ENCODE data around the gene ARHGAP26. TPM values are rescaled to one million over a fixed set of nuclear protein-coding genes. Genes with fewer than 3 reads are reported as not detected.
"Not testable (repeated sequence)": the region's sequence is repeated elsewhere in the genome, so short reads cannot be mapped to it uniquely, and the experiment has no call there.

The ARHGAP26 gene
- total RNA-seq, 1 donor from 2014 or later: 15.1 TPM

DNA sequence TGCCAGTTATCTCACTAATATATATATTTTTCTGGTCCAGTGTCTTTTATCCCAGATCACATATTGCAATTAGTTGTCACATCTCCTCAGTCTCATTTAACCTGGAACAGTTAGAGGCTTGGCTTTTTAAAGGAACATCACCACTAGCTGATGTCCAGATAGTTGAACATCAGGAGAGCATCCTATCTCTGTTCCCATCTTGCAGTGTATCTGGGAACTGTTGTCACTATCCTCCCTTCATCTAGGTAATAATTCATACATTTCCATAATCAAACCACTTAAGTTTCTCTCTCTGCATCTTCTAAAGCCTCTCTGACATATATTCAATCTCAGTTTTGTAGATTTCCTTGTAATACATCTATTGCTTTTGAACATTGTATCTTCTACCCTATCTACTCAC lies 175.7 kb downstream of the ARHGAP26 start:
- Mint-ChIP-seq H3K9me3 (no peaks in the 10 kb centered on the region), H3K27me3 (ENCODE audit: low read depth) (no peaks in the 10 kb centered on the region), H3K27ac (no peak overlapping the region), H3K36me3 (ENCODE audit: low read depth) (no peaks in the 10 kb centered on the region), H3K4me1 (ENCODE audit: low read depth) (peaks cover 18% of the 10 kb centered on the region), H3K4me3 (ENCODE audit: low read depth) (no peak overlapping the region)
- no peak for DNase-seq (ENCODE audit: low spot score)
- intact Hi-C loops (cut with micrococcal nuclease): no loop called here

- H3K9me3 Mint-ChIP-seq: no peaks in the 10 kb centered on the region
- H3K4me1 Mint-ChIP-seq (ENCODE audit: low read depth): peaks cover 13% of the 10 kb centered on the region
- no peak overlapping the region for H3K27ac Mint-ChIP-seq
Observed at GRCh38 chr5:142946547-142947426, 176.6 kb downstream of the ARHGAP26 start.

GRCh38 chr5:142947427-142947709 lies 177.2 kb downstream of the ARHGAP26 start:
- Mint-ChIP-seq H3K4me3 (ENCODE audit: low read depth) (no peak overlapping the region), H3K36me3 (ENCODE audit: low read depth) (no peaks in the 10 kb centered on the region), H3K4me1 (ENCODE audit: low read depth) (peaks cover 19% of the 10 kb centered on the region), H3K27me3 (ENCODE audit: low read depth) (no peaks in the 10 kb centered on the region), H3K9me3 (no peaks in the 10 kb centered on the region), H3K27ac (no peak overlapping the region)
- intact Hi-C loops (cut with micrococcal nuclease): no loop called here
- no peak for DNase-seq (ENCODE audit: low spot score)

More at GRCh38 chr5:142946547-142947426, 176.6 kb downstream of the ARHGAP26 start:
- Mint-ChIP-seq H3K4me3 (ENCODE audit: low read depth) (no peak overlapping the region), H3K36me3 (ENCODE audit: low read depth) (no peaks in the 10 kb centered on the region), H3K27me3 (ENCODE audit: low read depth) (no peaks in the 10 kb centered on the region)
- DNase-seq (ENCODE audit: low spot score): no peak
- intact Hi-C loops (cut with micrococcal nuclease): no loop called here

- intact Hi-C loops (cut with micrococcal nuclease): no loop called here
- H3K4me3 Mint-ChIP-seq (ENCODE audit: low read depth): no peak overlapping the region
- H3K9me3 Mint-ChIP-seq: no peaks in the 10 kb centered on the region
- peaks cover 10% of the 10 kb centered on the region for H3K4me1 Mint-ChIP-seq (ENCODE audit: low read depth)
- H3K27ac Mint-ChIP-seq: no peak overlapping the region
- no peak for DNase-seq (ENCODE audit: low spot score)
- no peaks in the 10 kb centered on the region for H3K27me3 Mint-ChIP-seq (ENCODE audit: low read depth)
- peaks cover 5% of the 10 kb centered on the region for H3K36me3 Mint-ChIP-seq (ENCODE audit: low read depth)
Observed at GRCh38 chr5:142952229-142952628, 182.1 kb downstream of the ARHGAP26 start.

DNA sequence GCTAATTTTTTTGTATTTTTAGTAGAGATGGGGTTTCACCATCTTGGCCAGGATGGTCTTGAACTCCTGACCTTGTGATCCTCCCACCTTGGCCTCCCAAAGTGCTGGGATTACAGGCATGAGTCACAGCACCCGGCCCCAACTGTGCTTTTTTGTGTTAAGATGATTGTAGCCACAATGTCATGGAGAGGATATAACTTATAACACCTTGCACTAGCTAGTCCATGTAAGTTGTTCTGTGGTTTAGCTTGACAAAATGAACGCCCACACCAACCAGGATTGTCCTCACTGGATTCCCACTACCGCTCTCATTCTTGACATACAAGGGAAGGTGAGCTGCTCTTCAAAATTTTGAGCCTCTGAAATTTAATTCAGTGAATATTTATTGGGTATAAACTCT lies 182.7 kb downstream of the ARHGAP26 start:
- H3K27me3 Mint-ChIP-seq (ENCODE audit: low read depth); H3K27ac Mint-ChIP-seq; H3K4me3 Mint-ChIP-seq (ENCODE audit: low read depth); DNase-seq (ENCODE audit: low spot score); intact Hi-C loops (cut with micrococcal nuclease); H3K9me3 Mint-ChIP-seq; H3K36me3 Mint-ChIP-seq (ENCODE audit: low read depth): not testable (repeated sequence)
- H3K4me1 Mint-ChIP-seq (ENCODE audit: low read depth): peaks cover 12% of the 10 kb centered on the region

DNA sequence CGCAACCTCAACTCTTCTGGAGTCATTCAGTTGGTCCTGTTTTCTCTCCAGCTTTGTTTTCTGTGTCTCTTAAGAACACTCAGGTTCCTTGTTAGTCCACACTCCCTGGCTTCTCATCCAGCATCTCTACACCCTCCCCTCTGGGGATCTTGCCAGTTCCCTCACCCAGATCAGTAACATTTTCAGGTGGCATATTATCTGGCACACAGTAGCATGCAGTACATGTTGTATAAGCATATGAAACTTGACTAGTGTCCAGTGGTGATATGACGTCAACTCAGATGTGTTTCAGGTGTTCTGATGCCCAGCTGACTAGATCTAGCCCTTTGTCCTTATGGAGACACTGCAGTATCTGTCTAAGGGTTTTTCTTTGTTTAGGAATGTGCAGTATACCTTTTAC lies 184.3 kb downstream of the ARHGAP26 start:
- no peak overlapping the region for H3K27ac Mint-ChIP-seq
- H3K27me3 Mint-ChIP-seq (ENCODE audit: low read depth): no peaks in the 10 kb centered on the region
- peaks cover 16% of the 10 kb centered on the region for H3K4me1 Mint-ChIP-seq (ENCODE audit: low read depth)
- H3K36me3 Mint-ChIP-seq (ENCODE audit: low read depth): peaks cover 5% of the 10 kb centered on the region
- no peaks in the 10 kb centered on the region for H3K9me3 Mint-ChIP-seq
- no peak overlapping the region for H3K4me3 Mint-ChIP-seq (ENCODE audit: low read depth)
- DNase-seq (ENCODE audit: low spot score): no peak
- intact Hi-C loops (cut with micrococcal nuclease): no loop called here

DNA sequence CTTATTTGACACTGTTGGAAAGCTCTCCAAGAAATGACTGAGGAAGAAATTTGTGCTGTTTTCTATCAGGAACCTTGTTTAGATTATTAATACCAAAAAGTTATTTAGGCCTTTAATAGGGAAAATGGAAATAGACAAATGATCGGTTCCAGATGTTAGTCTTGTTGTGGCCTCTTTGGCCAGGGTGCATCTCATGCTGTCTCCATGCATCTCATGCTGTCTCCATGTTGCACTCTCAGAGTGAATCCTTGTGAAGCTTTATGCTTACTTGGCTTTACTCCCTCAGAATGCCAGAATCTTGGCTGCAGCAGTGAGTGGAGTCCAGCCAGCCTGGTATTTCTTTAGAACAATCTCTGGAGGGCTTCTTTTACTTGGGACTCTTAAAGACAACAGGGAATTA lies 185.5 kb downstream of the ARHGAP26 start:
- no peak overlapping the region for H3K27ac Mint-ChIP-seq
- no peak for DNase-seq (ENCODE audit: low spot score)
- peaks cover 20% of the 10 kb centered on the region for H3K4me1 Mint-ChIP-seq (ENCODE audit: low read depth)
- no peaks in the 10 kb centered on the region for H3K9me3 Mint-ChIP-seq
- H3K36me3 Mint-ChIP-seq (ENCODE audit: low read depth): peaks cover 5% of the 10 kb centered on the region
- H3K4me3 Mint-ChIP-seq (ENCODE audit: low read depth): no peak overlapping the region
- H3K27me3 Mint-ChIP-seq (ENCODE audit: low read depth): no peaks in the 10 kb centered on the region
- intact Hi-C loops (cut with micrococcal nuclease): no loop called here

DNA sequence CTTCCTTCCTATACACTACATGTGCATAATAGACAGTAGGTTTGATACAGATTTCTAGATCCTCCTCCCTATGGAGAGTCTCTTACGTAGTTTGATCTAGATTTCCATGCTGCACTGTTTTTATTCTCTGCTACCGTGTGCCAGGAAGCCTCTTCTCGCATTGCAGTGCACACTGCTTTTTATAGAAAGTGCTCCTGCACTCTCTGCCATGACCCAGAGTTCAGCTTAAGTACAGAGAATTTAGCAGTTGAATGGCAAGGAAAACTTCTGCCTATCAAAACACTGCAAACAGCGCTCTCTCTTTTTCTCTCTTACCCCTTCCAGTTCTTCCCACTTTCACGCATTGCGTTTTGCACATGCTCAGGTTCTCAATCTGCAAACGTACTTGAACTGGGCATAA lies 187.4 kb downstream of the ARHGAP26 start:
- peaks cover 5% of the 10 kb centered on the region for H3K36me3 Mint-ChIP-seq (ENCODE audit: low read depth)
- H3K4me1 Mint-ChIP-seq (ENCODE audit: low read depth): peaks cover 13% of the 10 kb centered on the region
- H3K27ac Mint-ChIP-seq: no peak overlapping the region
- intact Hi-C loops (cut with micrococcal nuclease): no loop called here
- H3K9me3 Mint-ChIP-seq: no peaks in the 10 kb centered on the region
- no peak overlapping the region for H3K4me3 Mint-ChIP-seq (ENCODE audit: low read depth)
- H3K27me3 Mint-ChIP-seq (ENCODE audit: low read depth): no peaks in the 10 kb centered on the region
- DNase-seq (ENCODE audit: low spot score): no peak

DNA sequence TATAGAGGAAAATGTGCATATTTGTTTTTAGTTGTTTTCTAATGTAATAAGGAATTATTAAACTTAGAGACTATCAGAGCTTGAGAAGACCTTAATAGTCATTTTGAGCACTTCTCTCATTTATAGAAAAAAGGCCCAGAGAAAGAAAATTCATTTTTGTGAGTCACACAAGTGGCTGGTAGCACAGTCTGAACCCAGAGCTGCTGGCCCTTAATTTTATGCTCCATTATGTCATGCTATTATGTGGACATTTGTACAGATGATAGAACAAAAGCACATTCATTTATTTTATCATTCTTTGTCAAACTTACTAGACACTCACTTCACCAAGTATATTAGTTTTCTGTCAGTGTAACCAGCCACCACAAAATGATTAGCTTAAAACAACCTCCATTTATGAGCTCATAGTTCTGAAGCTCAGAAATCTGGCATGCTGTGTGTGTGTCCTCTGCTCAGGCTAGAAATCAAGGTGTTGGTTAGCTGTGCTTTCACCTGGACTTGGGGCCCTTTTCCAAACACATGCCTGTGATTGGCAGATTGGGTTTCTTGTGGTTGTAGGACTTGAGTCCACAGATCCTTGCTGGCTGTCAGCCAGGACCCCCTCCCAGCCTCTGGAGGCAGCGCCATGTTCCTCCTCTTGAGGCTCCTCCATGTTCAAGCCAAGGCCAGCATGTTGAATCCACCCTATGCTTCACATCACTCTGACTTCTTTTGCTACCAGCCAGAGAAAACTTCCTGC lies 188.9 kb downstream of the ARHGAP26 start:
- H3K36me3 Mint-ChIP-seq (ENCODE audit: low read depth): peaks cover 11% of the 10 kb centered on the region
- no peaks in the 10 kb centered on the region for H3K9me3 Mint-ChIP-seq
- intact Hi-C loops (cut with micrococcal nuclease): no loop called here
- no peak overlapping the region for H3K27ac Mint-ChIP-seq
- DNase-seq (ENCODE audit: low spot score): no peak
- no peaks in the 10 kb centered on the region for H3K27me3 Mint-ChIP-seq (ENCODE audit: low read depth)
- H3K4me3 Mint-ChIP-seq (ENCODE audit: low read depth): no peak overlapping the region
- peaks cover 19% of the 10 kb centered on the region for H3K4me1 Mint-ChIP-seq (ENCODE audit: low read depth)

DNA sequence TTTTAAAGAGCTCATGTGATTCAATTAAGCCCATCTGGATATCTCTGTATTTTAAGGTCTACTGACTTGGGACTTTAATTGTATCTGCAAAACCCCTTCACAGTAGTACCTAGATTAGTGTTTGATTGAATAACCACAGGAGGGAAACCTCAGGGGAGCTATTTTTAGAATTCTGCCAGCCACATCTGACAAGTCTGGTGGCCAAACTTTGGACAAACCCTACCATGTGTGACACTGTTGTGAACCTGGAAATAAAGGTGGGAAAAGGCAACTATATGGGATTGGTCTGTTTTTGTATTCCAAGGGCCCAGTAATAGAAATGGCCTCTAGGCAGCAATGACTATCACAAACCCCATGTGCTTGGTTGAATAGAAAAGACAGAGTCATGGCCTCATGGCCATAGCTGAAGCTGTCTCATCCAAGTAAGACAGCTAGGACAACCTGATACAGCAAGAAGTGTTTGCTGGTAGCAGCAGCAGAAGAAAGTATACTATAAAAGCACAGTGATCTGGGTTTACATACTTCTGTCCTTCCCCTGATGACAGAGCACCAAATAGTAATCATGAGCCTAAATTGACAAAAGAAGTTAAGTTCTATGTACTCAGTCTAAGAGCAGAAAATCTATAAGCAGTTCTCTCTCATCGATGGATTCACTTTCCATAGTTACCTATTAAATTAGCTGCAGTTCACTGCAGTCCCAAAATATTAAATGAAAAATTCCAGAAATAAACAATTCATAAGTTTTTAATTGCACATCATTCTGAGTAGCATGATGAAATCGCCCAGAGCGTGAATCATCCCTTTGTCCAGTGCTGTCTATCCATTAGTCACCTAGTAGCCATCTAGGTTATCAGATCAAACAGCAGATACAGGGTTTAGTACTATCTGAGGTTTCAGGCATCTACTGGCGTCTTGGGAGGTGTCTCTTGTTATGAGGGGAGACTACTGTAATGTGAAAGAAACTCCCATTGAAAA lies 189.8 kb downstream of the ARHGAP26 start:
- intact Hi-C loops (cut with micrococcal nuclease): no loop called here
- no peaks in the 10 kb centered on the region for H3K27me3 Mint-ChIP-seq (ENCODE audit: low read depth)
- no peak overlapping the region for H3K4me3 Mint-ChIP-seq (ENCODE audit: low read depth)
- H3K36me3 Mint-ChIP-seq (ENCODE audit: low read depth): peaks cover 6% of the 10 kb centered on the region
- H3K4me1 Mint-ChIP-seq (ENCODE audit: low read depth): peaks cover 22% of the 10 kb centered on the region
- H3K9me3 Mint-ChIP-seq: no peaks in the 10 kb centered on the region
- H3K27ac Mint-ChIP-seq: no peak overlapping the region
- DNase-seq (ENCODE audit: low spot score): no peak

GRCh38 chr5:142961440-142962173 lies 191.4 kb downstream of the ARHGAP26 start:
- peaks cover 6% of the 10 kb centered on the region for H3K36me3 Mint-ChIP-seq (ENCODE audit: low read depth)
- no peak for DNase-seq (ENCODE audit: low spot score)
- intact Hi-C loops (cut with micrococcal nuclease): no loop called here
- no peak overlapping the region for H3K4me3 Mint-ChIP-seq (ENCODE audit: low read depth)
- peaks cover 24% of the 10 kb centered on the region for H3K4me1 Mint-ChIP-seq (ENCODE audit: low read depth)
- H3K27me3 Mint-ChIP-seq (ENCODE audit: low read depth): no peaks in the 10 kb centered on the region
- H3K27ac Mint-ChIP-seq: no peak overlapping the region
- H3K9me3 Mint-ChIP-seq: no peaks in the 10 kb centered on the region

GRCh38 chr5:142962174-142962533 lies 192.0 kb downstream of the ARHGAP26 start:
- intact Hi-C loops (cut with micrococcal nuclease): no loop called here

More at GRCh38 chr5:142962174-142962533, 192.0 kb downstream of the ARHGAP26 start:
- no peaks in the 10 kb centered on the region for H3K9me3 Mint-ChIP-seq
- H3K4me3 Mint-ChIP-seq (ENCODE audit: low read depth): no peak overlapping the region
- H3K4me1 Mint-ChIP-seq (ENCODE audit: low read depth): peaks cover 24% of the 10 kb centered on the region
- no peaks in the 10 kb centered on the region for H3K27me3 Mint-ChIP-seq (ENCODE audit: low read depth)
- DNase-seq (ENCODE audit: low spot score): no peak
- peaks cover 6% of the 10 kb centered on the region for H3K36me3 Mint-ChIP-seq (ENCODE audit: low read depth)
- H3K27ac Mint-ChIP-seq: no peak overlapping the region

Data from activated T-helper 2 cell treated with anti-CD3 and anti-CD28 coated beads, Interferon-gamma antibody, Interleukin-2, Interleukin-4, amounts not matched to agents 10 μg/mL and 5 μg/mL and 100 μg/mL, durations not matched to agents 14 hours and 24 hours and 36 hours (primary cell).